HG02642 (cell line): ENCODE measurements around the gene SLC32A1.

ENCODE experiments used
- ATAC-seq: cut with Tn5 transposase; IDR thresholded peaks from one replicate; pipeline ENCODE4 v1.9.1; 2021; ENCODE audit warnings: mild to moderate bottlenecking; ENCODE audit not compliant: unreplicated experiment, poor library complexity

Gene SLC32A1

GRCh38 chr20:38751360-38751976, 27.2 kb downstream of the SLC32A1 start:
- no peak for ATAC-seq

DNA sequence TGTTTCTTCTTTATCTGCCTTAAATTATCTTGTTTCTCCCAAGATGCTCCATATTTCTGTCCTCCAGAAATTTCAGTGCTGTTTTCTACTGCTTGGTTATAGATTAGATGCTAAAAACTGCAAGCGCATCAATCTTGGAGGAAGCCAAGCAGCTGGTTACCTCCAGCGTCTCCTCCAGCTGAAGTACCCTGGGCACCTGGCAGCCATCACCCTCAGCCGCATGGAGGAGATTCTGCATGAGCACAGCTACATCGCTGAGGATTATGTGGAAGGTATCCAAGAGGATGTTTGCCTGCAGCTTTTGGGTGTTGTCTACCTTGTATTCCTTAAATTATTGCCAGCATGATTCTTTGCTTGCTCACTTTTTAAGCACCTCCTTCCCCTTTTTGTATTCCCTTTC, 27.7 kb downstream of the SLC32A1 start:
- ATAC-seq = no peak

- ATAC-seq = no peak
These were observed 30.6 kb downstream of the SLC32A1 start for GRCh38 chr20:38754924-38755323.

DNA sequence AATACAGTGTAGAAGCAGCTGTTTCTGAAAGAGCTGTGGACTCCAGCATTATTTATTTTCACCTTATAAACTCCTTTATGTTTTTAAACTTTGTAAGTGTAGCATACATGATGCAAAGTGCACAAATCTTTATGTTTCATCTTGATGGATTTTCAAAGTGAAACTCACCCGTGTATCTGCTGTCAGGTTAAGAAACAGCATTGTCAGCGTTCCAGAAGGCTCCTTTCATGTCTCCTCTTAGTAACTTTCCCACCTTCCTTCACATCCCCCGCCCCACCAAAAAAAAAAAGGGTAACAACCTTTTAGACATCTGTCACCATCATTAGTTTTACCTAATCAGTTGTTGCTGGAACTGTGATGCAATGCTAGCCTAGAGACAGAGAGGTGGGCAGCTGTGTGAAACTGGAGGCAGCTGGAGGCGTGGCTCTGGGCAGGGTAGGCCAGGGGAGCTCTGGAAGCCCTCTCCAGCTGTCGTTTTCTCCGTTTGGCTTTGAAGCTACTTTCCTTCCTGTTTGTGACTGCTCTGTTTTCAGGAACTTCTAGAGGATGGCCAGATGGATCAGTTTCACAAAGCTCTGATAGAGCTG, 31.1 kb downstream of the SLC32A1 start:
- no peak for ATAC-seq

- no peak for ATAC-seq
These were observed 33.0 kb downstream of the SLC32A1 start for GRCh38 chr20:38757145-38757775.

DNA sequence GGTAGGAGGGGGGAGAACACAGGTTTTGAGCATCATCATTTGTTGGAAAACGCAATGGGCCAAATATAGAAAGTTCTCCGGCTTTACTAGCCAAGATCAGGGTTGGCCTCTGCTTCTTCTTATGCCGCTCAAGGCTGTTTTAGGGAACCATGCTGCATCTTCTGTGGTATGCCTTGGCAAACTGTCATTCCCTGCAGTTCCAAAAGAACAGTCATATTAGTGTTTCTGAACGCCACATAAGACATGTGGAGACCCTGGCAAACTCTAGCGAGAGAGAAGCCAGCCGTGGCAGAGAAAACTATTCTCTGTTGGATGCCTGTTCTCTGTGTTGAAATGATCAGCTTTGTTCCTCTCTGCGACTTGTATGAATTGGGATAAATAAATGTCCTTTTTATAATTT, 34.8 kb downstream of the SLC32A1 start:
- ATAC-seq = no peak

- ATAC-seq = no peak
These were observed 36.7 kb downstream of the SLC32A1 start for GRCh38 chr20:38760978-38761377.

- no peak for ATAC-seq
These were observed 37.9 kb downstream of the SLC32A1 start for GRCh38 chr20:38762174-38762573.

- no peak for ATAC-seq
These were observed 39.3 kb downstream of the SLC32A1 start for GRCh38 chr20:38763616-38764015.

GRCh38 chr20:38764567-38765318, 40.5 kb downstream of the SLC32A1 start:
- no peak for ATAC-seq

DNA sequence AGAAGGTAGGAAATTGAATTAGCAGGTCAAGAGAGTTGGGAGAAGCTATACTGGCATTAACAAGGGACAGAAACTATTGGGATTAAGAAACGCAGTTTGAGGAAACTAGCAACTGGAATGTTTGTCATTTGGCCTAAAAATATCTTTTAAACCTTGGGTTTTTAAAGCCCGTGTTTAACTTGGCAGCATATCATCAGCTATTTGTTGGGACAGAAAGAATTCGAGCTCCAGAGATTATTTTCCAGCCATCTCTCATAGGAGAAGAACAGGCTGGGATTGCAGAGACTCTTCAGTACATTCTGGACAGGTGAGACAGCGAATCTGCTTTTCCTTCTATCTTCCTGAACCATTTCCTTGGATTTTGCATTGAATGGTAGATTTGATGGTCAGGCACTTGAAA, 41.8 kb downstream of the SLC32A1 start:
- ATAC-seq = no peak

DNA sequence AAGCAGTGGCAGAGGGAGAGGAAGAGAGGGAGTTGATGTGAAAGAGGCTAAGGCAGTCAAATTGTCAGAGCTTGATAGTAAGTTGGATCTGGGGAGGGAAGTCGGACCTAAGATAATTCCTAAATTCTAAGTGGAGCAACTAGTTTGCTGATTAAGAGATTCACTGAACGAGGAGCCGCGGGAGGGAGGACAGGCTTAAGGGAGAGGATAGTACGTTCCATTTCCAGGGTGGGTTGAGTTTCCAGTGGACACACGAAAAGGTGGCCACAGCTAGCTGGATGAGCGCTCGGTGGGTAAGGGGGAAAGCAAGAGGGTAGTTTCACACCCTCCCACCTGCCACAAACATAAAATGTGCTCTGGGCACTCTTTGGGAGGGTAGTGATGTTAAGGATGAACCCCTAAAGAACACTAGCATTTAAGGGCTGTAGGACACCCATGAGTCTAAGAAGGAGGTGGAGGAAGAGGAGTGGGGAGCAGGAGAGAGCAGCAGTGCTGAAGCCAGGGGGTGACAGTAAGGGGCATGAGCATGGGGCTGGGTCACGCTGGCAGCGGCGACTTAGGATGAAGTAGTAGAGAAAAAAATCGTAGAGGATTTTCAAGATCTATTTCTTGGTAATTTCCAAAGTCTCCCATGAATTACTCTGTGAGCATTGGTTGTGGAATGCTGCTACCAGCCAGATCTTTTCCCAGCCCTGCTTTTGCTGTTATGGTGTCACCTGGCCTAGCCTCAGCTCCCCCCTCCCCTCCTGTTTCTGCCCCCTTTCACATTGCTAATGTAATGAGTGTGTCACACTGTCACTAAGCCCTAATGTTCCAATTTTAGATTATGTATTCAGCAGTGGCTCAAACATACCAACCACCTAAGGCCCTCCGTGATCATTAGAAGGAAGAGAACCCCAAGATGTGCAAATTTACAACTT, 45.4 kb downstream of the SLC32A1 start:
- no peak for ATAC-seq

DNA sequence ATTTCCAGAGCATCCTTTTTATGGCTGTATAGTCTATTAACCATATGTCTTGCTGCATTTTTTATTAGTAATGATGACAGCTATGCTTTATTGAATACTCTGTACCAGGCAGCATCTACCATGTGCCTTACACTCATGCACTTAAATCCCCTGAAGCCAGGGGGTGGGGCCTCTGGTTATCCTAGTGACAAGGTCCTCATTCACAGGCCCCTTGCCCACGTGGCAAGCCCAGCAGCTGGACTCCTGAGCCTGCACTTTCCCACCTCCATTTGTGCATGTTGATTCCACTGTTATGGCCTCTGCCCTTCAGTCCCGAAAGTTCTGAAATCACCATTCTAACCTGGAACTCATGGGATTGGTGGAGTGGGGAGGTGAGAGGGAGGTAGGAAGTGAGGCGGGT, 46.3 kb downstream of the SLC32A1 start:
- no peak for ATAC-seq

GRCh38 chr20:38770970-38771369, 46.7 kb downstream of the SLC32A1 start:
- no peak for ATAC-seq

- ATAC-seq = no peak
These were observed 47.3 kb downstream of the SLC32A1 start for GRCh38 chr20:38771621-38772020.

DNA sequence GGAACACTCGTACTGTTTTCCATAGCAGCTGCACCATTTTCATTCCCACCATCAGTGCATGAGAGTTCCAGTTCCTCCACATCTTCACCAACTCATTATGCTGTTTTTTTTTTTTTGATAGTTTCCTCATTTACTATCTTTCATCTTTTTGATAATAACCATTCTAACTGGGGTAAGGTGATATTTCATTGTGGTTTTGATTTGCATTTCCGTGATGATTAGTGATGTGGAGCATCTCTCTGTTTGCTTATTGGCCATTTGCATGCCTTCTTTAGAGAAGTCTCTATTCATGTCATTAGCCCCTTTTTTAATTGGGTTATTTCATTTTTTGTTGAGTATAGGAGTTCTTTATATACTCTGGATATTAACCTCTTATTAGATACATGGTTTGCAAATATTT, 49.9 kb downstream of the SLC32A1 start:
- ATAC-seq = no peak

DNA sequence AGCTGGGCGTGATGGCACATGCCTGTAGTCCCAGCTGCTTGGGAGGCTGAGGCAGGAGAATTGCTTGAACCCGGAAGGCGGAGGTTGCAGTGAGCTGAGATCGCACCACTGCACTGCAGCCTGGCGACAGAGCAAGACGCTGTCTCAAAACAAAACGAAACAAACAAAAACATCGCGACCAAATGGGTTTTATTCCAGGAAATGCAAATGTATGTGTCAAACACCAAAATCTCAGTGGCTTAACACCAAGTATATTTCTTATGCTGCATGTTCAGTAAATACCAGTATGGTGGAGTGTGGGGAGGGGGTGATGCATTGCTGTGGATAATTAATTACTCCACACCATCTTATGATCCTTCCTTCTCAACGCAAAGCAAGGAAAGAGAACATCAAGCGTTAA, 52.1 kb downstream of the SLC32A1 start:
- no peak for ATAC-seq
